ENCODE measurements around the gene CCDC148.
"Not testable (repeated sequence)": the region's sequence is repeated elsewhere in the genome, so short reads cannot be mapped to it uniquely, and the experiment has no call there.

The CCDC148 gene

DNA sequence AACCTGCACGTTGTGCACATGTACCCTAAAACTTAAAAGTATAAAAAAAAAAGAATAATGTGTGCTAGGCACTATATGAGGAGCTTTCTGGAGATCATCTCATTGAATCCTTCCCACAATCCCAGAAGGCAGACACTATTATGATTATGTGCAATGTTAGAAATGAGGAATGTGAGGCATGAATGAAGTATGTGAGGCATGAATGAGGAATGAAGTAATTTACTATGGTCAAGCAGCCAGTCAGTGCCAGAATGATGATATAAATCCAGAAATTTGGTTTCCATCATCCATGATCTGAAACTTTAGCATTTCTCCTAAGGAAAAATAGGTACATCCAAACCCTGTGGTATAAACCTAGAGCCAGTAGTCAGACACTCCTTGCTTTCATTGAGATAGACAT, 42.0 kb downstream of the CCDC148 start:
- DNase-seq (ENCODE audit: low read depth): no peak

DNA sequence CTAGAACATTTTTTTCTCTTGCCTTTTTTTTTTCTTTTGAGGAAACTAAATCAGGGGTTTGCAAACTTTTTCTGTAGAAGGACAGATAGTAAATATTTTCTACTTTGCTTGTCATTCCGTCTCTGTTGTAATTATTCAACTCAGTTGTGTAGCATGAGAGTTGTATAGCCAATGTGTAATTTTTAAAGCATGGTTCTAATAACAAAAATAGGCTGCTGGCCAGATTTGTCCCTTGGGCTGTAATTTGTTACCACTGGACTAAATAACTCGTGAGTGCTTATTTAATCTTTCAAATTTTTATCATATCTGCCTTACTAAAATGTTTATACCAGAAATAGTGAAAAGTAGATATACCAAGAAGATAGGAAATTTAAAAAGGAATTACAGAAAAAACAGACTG, 43.0 kb downstream of the CCDC148 start:
- no peak for DNase-seq (ENCODE audit: low read depth)

DNA sequence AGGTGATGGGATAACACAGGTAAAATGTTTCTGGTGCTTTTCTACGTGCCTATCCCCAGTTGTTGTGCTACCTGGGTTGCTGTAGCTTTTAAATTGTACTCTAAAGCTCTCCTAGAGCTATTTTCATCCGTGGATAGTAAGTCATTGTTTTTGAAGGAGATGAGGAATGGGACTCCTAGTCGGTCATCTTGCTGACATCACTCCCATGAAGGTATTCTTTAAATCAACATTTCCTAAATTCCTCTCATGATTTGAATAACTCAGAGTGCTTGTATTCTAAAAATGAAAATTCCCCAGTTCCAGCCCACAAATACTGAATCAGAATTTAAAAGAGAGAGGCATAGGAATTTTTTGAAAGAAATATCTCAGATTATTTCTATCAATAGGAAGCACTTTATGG, 44.3 kb downstream of the CCDC148 start:
- DNase-seq (ENCODE audit: low read depth): no peak

DNA sequence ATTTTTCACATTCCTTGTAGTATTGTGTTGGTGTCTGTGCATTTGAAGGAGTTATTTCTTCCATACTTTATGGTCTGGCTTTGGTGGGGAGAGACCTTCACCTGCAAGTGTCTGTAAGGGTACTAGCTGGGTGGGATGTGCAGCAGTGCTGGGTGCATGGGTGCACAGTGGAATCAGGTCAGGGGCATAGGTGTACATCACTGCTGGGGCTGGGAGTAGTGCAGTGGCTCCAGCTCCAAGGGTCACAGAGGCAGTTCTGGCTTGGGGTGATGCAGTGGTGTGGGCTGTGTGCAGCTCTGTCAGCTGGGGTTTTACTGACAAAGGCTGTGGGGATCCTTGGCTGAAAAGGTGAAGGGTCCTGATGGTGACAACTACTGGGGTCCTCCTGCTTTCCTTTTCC, 44.8 kb downstream of the CCDC148 start:
- DNase-seq (ENCODE audit: low read depth): no peak

DNA sequence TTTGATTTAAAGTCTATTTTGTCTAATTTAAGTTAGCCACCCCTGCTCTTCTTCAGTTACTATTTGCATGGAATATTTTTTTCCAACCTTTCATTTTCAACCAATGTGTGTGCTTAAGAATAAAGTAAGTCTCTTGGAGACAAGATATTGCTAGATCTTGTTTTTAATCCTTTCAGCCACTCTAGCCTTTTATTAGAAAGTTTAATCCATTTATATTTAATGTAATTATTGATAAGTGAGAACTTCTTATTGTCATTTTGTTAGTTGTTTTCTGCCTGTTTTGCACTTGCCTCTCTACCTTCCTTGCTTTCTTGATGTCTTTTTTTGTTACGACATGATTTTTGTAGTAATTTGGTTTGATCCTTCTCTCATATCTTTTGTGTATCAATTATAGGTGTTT, 46.4 kb downstream of the CCDC148 start:
- no peak for DNase-seq (ENCODE audit: low read depth)

DNA sequence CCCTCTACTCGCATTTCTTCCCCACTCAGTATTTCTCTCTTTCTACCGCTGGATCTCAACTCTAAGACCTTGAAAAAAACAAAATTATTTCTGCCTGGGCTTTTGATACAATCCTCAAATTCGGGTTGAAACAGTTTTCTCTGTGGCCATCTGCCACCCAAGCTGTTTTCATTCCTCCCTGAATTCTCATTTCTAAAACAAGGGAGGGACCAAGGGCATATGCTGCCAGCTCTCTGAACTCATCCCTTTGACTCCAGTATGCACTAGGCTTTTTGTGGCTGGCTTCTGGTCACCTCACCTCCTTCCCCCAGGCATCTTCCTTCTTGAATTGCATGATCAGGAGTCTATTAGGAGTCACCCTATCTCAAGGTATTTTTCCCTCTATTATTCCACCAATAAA, 49.5 kb downstream of the CCDC148 start:
- no peak for DNase-seq (ENCODE audit: low read depth)

DNA sequence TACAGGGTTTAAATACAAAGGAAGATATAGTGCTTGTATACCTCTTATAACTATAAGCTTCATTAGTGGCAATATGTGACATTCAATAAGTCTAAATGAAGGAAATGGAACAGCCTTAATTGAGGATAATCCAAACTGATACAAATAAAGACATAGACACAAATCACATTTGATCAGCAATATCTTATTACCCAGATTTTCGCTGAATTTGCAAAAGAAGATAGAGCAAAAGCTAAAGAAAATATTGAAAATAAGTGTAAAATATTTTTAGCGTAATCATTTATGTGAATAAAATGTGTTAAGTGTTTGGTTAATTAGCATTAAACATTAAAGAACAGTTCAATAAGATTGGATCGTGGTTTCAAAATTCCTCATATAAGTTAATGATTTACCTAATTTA, 51.2 kb downstream of the CCDC148 start:
- no peak for DNase-seq (ENCODE audit: low read depth)

DNA sequence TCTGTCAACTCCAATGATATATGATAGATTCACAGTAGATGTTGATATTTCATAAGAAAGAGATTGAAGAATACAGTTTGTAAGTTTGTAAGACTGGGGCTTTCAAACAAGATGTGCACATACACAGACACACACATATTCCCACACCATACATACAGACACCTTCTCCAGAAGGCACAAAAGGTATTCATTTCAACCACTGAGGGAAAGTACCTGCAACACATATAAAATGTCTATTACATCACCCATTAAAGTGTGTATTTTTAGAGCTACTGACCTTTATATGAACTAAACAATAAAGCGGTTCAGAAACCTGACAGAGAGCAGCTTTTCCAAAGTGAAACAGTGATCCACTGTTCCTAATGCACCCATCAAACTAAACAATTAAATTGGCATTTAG, 53.3 kb downstream of the CCDC148 start:
- no peak for DNase-seq (ENCODE audit: low read depth)

DNA sequence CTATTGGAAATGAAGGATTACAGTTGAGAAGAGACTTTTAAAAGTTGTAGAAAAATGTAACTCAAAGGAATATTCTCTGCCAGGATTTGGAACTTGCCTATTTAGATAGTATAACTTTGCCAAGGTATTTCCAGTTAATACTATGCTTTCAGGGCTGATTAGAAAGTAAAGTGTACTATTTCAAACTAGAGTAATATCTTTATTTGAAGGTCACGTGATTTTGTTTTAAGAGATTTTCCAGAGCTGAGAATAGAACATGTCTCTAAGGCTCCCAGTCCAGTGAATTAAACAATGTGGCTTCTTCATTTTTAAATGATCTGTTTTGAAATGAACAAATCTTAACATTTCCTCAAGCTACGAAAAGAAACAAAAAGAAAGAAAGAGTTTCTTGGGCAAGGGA, 53.9 kb downstream of the CCDC148 start:
- no peak for DNase-seq (ENCODE audit: low read depth)

DNA sequence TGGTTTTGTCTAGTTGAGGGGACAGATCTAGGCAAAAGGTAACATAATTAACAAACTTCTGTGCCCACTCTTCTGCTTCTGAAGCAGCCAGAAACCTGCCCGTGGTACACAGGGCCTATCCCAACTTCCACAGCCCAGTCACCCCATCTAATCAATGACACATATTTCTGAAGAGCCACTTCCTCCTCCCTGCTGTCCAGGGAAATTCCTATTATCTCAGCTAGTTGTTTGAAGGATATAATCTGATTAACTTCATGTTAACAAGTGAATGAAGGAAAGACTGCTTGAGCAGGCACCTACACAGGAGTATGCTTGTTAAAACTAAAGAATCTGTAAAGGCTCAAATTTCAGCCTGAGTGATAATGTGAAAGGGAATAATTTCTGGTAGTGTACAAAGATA, 61.4 kb downstream of the CCDC148 start:
- DNase-seq (ENCODE audit: low read depth): no peak

DNA sequence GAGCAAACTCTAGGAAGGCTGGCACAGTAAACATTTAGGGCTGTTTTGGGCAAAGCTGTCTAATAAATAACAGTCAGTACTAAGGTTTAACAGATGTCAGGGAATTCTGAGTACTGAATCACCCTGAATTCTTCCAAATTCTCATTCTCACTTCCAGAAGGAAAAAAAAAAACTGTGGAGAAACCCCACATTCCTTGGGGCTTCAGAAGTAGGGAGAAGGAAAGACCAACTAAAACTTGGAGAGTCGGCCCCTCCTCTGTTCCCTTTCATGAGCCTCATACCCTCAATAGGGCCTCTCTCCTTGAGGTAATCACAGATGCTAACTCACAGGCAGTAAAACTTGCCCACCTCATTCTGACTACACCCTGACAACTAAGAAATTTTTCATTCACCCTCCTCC, 62.1 kb downstream of the CCDC148 start:
- DNase-seq (ENCODE audit: low read depth): no peak

DNA sequence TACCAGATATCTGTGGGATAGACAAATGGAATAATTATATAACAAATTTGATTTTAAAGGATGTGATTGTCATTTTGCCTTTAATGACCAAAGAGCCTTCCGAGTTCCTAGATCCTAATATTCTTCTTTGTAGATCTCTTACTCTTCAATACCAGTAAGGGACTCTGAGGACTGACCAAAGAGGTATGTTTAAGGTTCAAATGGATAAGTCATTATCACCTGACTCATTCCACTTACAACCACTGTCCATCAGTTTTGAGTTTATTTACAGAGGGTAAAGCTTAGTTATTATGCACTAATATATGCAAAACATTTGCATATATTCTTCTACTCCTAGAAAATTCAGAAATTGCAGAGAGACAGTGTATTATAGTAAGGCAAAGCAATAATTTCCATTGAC, 62.7 kb downstream of the CCDC148 start:
- no peak for DNase-seq (ENCODE audit: low read depth)

DNA sequence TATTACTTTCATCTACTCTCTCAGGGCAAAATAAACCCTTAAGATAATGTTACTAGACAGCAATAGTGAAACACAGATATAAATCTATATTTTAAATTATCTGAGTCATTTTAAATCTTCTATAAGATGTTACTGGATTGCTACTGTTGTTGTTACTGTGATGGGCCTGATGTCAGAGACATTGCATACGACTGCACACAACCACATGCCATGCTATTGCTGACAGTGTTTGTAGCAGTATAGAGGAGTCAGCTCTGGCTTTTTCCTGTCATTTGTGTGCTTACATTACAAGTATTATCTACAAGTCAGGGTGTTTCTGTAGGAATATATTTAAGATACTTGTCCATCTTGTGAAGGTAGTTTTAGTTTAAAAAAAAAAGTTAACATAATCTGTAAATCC, 63.9 kb downstream of the CCDC148 start:
- DNase-seq (ENCODE audit: low read depth): no peak

DNA sequence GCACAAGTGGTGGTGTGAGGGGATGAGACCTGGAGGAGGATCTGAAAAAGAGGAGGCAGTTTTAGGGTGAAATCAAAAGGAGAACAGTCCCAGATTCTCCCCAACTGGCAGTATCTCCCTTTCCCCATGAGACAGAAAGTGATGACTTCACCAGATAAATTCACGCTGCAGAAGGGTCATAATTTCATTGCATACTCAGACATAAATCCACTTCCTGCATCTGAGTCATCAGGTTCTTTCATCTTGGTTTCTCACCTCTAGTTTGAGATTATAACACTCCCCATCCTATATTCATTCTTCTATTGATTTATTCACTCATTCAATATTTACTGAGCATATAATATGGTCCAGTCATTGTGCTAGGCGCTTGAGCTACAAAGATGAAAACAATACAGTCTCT, 64.7 kb downstream of the CCDC148 start:
- no peak for DNase-seq (ENCODE audit: low read depth)

DNA sequence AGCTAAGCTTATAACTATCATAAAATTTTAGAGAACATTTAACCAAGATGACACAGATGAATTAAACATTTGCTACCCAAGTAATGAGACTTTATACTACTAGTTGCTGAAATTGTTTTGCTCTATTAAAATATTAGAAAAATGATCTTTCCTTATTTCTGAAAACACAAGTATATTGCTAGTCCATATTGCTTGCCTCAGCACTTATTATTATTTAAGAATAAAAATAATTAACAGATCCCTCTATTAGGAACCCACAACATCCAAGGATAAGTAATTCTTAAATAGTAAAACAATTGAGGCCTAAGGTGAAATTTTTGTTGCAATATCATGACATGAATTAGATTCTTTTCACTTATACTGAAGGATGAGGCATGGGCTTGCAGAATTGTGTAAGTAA, 65.2 kb downstream of the CCDC148 start:
- DNase-seq (ENCODE audit: low read depth): no peak

DNA sequence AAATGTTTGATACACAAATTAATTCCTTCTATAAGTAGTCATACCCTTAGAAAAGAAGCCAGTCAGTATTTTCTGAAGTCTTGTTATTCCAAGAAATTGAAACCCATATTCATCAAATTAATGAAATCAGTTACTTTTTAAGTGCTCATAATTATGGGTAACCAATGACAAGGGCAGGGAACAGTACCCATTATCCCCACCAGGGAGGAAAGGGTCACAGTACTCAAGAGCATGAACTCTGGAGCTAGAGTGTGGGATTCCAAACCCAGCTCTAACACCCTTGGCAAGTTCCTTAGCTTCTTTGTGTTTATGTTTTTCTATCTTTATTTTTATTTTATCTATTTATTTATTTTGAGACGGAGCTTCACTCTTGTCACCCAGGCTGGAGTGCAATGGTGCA, 68.4 kb downstream of the CCDC148 start:
- DNase-seq (ENCODE audit: low read depth): no peak

DNA sequence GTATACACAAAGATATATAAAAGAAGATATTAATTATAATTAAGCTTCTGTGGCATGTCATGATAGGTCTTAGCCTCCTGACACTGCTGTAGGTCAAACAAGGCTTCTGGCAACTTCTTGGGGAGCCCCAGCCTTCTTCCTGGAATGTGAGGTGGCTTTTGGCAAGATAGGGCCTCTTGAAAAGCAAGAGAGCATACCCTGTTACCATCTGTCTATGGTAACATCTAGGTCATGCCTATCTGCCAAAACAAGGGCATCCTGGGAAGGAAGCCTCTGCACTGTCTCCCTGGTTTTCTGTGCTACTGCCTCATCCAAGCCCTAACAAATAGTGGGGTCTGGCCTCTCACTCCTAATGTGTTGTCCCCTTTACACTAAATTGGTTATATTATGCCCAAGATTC, 70.9 kb downstream of the CCDC148 start:
- no peak for DNase-seq (ENCODE audit: low read depth)

DNA sequence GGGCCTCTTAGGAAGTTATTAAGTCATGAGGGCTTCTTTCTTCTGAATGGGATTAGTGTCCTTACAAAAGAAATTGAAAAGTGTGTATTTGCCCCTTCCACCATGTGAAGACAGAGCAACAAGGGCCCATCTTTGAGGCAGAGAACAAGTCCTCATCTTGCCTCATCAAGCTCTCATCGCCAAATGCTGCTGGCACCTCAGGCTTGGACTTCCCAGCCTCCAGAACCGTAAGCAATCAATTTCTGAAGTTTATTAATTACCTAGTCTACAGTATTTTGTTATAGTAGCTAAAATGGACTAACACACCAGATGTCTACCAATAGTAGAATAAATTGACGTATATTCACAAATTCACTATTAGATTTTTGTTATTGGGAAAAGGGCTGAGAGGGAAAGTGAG, 74.6 kb downstream of the CCDC148 start:
- no peak for DNase-seq (ENCODE audit: low read depth)

DNA sequence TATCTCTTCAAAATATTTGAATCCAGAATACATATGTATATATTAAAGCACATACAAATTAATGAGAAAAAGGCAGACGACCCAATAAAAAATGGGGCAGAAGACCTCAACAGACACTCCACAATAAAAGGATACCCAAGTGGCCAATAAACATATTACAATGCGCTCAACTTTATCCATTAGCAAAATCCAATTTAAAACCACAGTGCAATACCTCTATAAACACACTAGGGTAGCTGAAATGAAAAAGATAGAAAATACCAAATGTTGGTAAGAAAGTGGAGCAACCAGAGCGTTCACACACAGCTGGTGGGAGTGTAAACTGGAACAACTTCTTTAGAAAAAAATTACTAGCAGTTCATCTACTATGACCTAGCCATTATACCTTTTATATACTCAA, 75.3 kb downstream of the CCDC148 start:
- DNase-seq (ENCODE audit: low read depth): no peak

DNA sequence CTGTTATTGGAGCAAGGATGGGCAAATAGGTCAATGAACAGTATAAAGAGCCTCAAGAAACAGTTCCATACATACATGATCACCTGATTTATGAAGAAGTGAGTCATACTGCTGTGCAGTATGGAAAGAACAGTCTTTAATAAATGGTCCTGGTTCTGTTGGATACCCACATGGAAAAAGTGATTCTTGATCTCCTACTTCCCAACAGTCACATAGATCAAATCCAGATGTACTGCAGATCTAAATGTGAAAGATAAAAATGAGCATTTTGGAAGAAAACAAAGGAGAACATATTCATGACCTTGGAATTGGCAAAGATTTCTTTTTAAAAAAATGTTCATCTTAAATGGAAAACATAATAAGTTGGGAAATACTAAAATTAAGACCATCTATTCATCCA, 75.8 kb downstream of the CCDC148 start:
- no peak for DNase-seq (ENCODE audit: low read depth)

DNA sequence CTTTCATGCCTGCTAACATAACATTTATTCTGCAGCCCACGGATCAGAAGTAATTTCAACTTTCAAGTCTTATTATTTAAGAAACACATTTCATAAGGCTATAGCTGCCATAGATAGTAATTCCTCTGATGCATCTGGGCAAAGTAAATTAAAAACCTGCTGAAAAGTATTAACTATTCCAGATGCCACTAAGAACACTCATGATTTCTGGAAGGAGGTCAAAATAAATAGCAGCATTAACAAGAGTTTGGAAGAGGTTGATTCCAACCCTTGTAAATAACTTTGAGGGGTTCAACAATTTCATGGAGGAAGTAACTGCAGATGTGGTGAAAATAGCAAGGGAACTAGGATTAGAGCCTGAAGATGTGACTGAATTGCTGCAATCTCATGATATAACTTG, 77.6 kb downstream of the CCDC148 start:
- DNase-seq (ENCODE audit: low read depth): no peak

DNA sequence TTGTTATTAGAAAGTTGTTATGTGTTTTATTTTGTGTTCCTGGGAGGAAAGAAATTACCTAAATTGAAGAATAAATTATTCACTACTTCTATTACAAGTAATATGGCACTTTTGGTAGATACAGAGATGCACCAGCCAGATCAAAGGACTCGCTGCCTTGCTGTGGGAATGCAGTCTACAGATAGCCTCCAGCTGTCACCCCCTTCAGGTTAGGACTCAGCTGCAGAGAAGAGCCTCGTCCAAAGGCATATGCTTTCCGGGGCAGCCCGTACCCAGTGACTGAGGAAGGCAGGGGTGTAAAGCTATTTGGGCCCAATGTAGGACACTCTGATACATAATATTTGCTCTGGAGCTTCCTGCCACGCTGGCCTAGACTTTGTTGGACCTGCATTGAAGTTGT, 90.2 kb downstream of the CCDC148 start:
- DNase-seq (ENCODE audit: low read depth): no peak

DNA sequence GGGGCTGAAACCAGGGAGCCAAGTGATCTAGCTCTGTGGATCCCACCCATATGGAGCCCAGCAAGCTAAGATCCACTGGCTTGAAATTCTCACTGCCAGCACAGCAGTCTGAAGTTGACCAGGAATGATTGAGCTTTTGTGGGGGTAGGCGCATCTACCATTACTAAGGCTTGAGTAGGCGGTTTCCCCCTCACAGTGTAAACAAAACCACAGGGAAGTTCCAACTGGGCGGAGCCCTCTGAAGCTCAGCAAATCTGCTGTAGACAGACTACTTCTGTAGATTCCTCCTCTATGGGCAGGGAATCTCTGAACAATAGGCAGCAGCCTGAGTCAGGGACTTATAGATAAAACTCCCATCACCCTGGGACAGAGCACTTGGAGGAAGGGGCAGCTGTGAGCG, 96.7 kb downstream of the CCDC148 start:
- DNase-seq (ENCODE audit: low read depth): no peak

DNA sequence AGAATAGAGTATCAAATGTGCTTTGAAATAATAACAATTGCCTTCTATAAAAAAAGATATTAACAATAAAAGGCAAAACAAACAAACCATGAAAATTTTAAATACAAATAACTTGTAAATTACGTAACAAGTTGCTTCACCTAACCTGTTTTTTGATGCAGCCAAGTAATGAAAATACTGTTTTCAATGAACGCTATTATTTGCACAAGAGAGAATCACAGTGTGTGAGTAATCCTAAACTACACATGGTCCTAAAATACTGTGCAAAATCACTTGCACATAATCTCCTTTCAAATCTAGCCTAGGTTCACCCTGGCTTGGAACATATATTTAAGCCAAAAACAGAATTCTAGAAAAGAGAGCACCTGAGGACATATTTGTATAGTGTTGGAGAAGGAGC, 98.9 kb downstream of the CCDC148 start:
- no peak for DNase-seq (ENCODE audit: low read depth)

DNA sequence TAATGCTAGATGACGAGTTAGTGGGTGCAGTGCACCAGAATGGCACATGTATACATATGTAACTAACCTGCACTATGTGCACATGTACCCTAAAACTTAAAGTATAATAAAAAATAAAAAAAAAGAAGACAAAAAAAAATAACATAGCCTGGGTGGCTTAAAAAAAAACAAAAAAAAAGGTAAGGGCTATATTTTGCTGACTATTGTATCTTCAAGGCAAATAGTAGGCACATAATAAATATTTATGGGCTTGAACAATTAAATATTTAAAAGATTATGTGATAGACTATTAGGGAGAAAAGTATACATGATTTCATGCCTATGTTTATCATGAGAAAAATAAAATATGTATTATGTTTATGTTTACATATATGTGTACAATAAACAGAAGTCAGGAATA, 99.4 kb downstream of the CCDC148 start:
- no peak for DNase-seq (ENCODE audit: low read depth)

DNA sequence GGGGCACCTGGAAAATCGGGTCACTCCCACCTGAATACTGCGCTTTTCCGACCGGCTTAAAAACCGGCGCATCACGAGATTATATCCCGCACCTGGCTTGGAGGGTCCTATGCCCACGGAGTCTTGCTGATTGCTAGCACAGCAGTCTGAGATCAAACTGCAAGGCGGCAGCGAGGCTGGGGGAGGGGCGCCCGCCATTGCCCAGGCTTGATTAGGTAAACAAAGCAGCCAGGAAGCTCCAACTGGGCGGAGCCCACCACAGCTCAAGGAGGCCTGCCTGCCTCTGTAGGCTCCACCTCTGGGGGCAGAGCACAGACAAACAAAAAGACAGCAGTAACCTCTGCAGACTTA, 105.1 kb downstream of the CCDC148 start:
- DNase-seq (ENCODE audit: low read depth): not testable (repeated sequence)

Data from CMK (cell line).